ENCODE measurements around the gene RAB7B. TPM values are rescaled to one million over a fixed set of nuclear protein-coding genes. Genes with fewer than 3 reads are reported as not detected.

RAB7B gene
- total RNA-seq, 2 donors from 2014 or later: 0.34 to 2.3 TPM

GRCh38 chr1:206029484-206029883 is 26.3 kb upstream of the RAB7B start:
- intact Hi-C loops (cut with DNase I, micrococcal nuclease): loop anchor here in 1 of 2 donors (10.0 kb wide), 1 partner anchor 75 kb away; no protein-coding TSS in a partner anchor
- ATAC-seq: no peak
- DNase-seq: no peak

GRCh38 chr1:206025283-206025820 is 22.2 kb upstream of the RAB7B start:
- intact Hi-C loops (cut with DNase I, micrococcal nuclease): loop anchor here in 1 of 2 donors (10.0 kb wide), 1 partner anchor 79 kb away; no protein-coding TSS in a partner anchor
- DNase-seq (no peak), ATAC-seq (no peak)

GRCh38 chr1:206023695-206024094 is 20.5 kb upstream of the RAB7B start, which contains the start of gene CTSE:
CTSE (minus strand) TSS chr1:206023895; CDS start chr1:206023791, 104 bp downstream.
- ATAC-seq (peak; percentile 95), DNase-seq (peak; percentile 52 to 66)
- intact Hi-C loops (cut with DNase I, micrococcal nuclease): loop anchor here in 1 of 2 donors (10.0 kb wide), 1 partner anchor 81 kb away; no protein-coding TSS in a partner anchor

GRCh38 chr1:206022766-206023165 is 19.6 kb upstream of the RAB7B start:
- ATAC-seq (no peak), DNase-seq (no peak)
- intact Hi-C loops (cut with DNase I, micrococcal nuclease): loop anchor here in 1 of 2 donors (10.0 kb wide), 1 partner anchor 82 kb away; no protein-coding TSS in a partner anchor

GRCh38 chr1:206021626-206022365 is 18.6 kb upstream of the RAB7B start:
- ATAC-seq (peak; percentile 20), DNase-seq (no peak)
- intact Hi-C loops (cut with DNase I, micrococcal nuclease): loop anchor here in 1 of 2 donors (10.0 kb wide), 1 partner anchor 83 kb away; no protein-coding TSS in a partner anchor

GRCh38 chr1:206021008-206021625 is 17.9 kb upstream of the RAB7B start:
- ATAC-seq: peak; percentile 41
- DNase-seq: no peak
- intact Hi-C loops (cut with DNase I, micrococcal nuclease): loop anchor here in 1 of 2 donors (10.0 kb wide), 1 partner anchor 84 kb away; no protein-coding TSS in a partner anchor

GRCh38 chr1:206020393-206021007 is 17.3 kb upstream of the RAB7B start:
- peak; percentile 56 for ATAC-seq
- DNase-seq: no peak
- intact Hi-C loops (cut with DNase I, micrococcal nuclease): loop anchor here in 1 of 2 donors (10.0 kb wide), 1 partner anchor 84 kb away; no protein-coding TSS in a partner anchor

GRCh38 chr1:206015071-206015470 is 11.9 kb upstream of the RAB7B start:
- intact Hi-C loops (cut with DNase I, micrococcal nuclease): no loop called here
- DNase-seq (no peak), ATAC-seq (no peak)

- DNase-seq (no peak), ATAC-seq (no peak)
- intact Hi-C loops (cut with DNase I, micrococcal nuclease): no loop called here
Observed at GRCh38 chr1:206014601-206015000, 11.4 kb upstream of the RAB7B start.

- ATAC-seq: no peak
Observed at GRCh38 chr1:206013026-206013795, 10.0 kb upstream of the RAB7B start.

GRCh38 chr1:206012086-206012859 is 9.1 kb upstream of the RAB7B start:
- intact Hi-C loops (cut with DNase I, micrococcal nuclease): no loop called here
- ATAC-seq (peak; percentile 99), DNase-seq (peak; percentile 90 to 93)

More at GRCh38 chr1:206013026-206013795, 10.0 kb upstream of the RAB7B start:
- intact Hi-C loops (cut with DNase I, micrococcal nuclease): no loop called here
- DNase-seq: no peak

GRCh38 chr1:206011057-206011456 is 7.9 kb upstream of the RAB7B start:
- DNase-seq (no peak), ATAC-seq (no peak)
- intact Hi-C loops (cut with DNase I, micrococcal nuclease): no loop called here

GRCh38 chr1:206010060-206010459 is 6.9 kb upstream of the RAB7B start:
- no peak for DNase-seq
- intact Hi-C loops (cut with DNase I, micrococcal nuclease): no loop called here
- no peak for ATAC-seq

GRCh38 chr1:206006946-206007345 is 3.8 kb upstream of the RAB7B start:
- intact Hi-C loops (cut with DNase I, micrococcal nuclease): no loop called here
- DNase-seq (no peak), ATAC-seq (no peak)

- DNase-seq (no peak), ATAC-seq (no peak)
- intact Hi-C loops (cut with DNase I, micrococcal nuclease): no loop called here
Observed at GRCh38 chr1:206005778-206006180, 2.6 kb upstream of the RAB7B start.

- DNase-seq (no peak), ATAC-seq (peak; percentile 65)
- intact Hi-C loops (cut with DNase I, micrococcal nuclease): no loop called here
Observed at GRCh38 chr1:206005234-206005633, 2.0 kb upstream of the RAB7B start.

- intact Hi-C loops (cut with DNase I, micrococcal nuclease): no loop called here
- DNase-seq (no peak), ATAC-seq (no peak)
Observed at GRCh38 chr1:206004826-206005225, 1.6 kb upstream of the RAB7B start.

All from left colon (tissue), 2 donors.